DND-41 (cell line): Measurements from ENCODE around the gene RAB7B.

Experiments used
- CTCF ChIP-seq: IDR thresholded peaks from 2 replicates; pipeline ENCODE4 v1.5.1; 2012; ENCODE audit warnings: borderline replicate concordance, low read length, moderate library complexity, mild to moderate bottlenecking; ENCODE audit not compliant: poor library complexity, severe bottlenecking; ENCODE audit errors: extremely low read depth
- EZH2 ChIP-seq: IDR thresholded peaks from 3 replicates; pipeline ENCODE4 v1.6.1; 2012; ENCODE audit warnings: borderline replicate concordance, low read depth, mild to moderate bottlenecking, moderate library complexity, low read length, inconsistent platforms; ENCODE audit not compliant: severe bottlenecking

- TF ChIP-seq CTCF (no peak), EZH2 (no peak)
Observed at GRCh38 chr1:206048582-206048981, 45.4 kb upstream of the RAB7B start.
